ENCODE data around the gene PTGIR. TPM values are rescaled to one million over a fixed set of nuclear protein-coding genes. Genes with fewer than 3 reads are reported as not detected.

PTGIR gene
- polyA plus RNA-seq, 1 donor (not counting 4 experiments of a cell fraction or from before 2014, with no cell fraction given) = not detected

GRCh38 chr19:46646402-46646801, 21.5 kb upstream of the PTGIR start:
- H3K9me3 ChIP-seq (ENCODE audit: control insufficient read depth, low read depth, low read length) = peaks cover 9% of the 10 kb centered on the region

DNA sequence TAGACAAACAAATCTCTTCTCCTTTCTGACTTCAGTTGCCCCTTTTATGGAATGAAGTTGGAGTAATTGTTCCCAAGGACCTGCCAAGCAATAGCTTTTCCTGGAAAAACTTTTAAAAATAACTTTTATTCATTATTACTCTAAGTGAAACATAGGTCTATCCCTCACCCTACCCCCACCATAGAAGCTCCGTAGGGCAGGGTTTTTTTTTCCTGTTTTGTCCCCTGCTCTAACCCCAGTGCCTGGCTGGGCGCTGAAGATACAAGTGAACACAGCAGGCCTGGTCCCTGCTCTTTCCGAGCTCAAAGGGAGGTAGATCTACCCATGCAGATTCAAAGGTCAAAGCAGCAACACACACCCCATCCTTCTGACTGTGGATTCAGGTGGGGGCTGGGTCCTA, 19.8 kb upstream of the PTGIR start:
- Histone ChIP-seq H3K27me3 (ENCODE audit: control insufficient read depth, extremely low read depth, insufficient read depth, low read length) (peaks cover 48% of the 10 kb centered on the region), H3K9me1 (ENCODE audit: control insufficient read depth, extremely low read depth, insufficient read depth, low read length) (no peaks in the 10 kb centered on the region), H3K4me1 (ENCODE audit: control insufficient read depth, extremely low read depth, insufficient read depth, low read length) (peaks cover 3% of the 10 kb centered on the region), H3K9me3 (ENCODE audit: control insufficient read depth, low read depth, low read length) (peaks cover 9% of the 10 kb centered on the region), H3K36me3 (ENCODE audit: control insufficient read depth in 2 of 2, extremely low read depth in 1 of 2, insufficient read depth in 2 of 2, low read length in 2 of 2) (no peaks in the 10 kb centered on the region), H3K27ac (ENCODE audit: control insufficient read depth, insufficient read depth, low read length) (no peak overlapping the region), H4K20me1 (ENCODE audit: control insufficient read depth, extremely low read depth, insufficient read depth, low read length) (no peaks in the 10 kb centered on the region), H3K4me2 (ENCODE audit: control insufficient read depth, extremely low read depth, insufficient read depth, low read depth, low read length) (no peak overlapping the region), H3K9ac (ENCODE audit: control insufficient read depth, extremely low read depth, insufficient read depth, low read length) (no peak overlapping the region), H3K4me3 (ENCODE audit: control insufficient read depth in 2 of 3, extremely low read depth in 1 of 3, insufficient read depth in 2 of 3, low read depth in 1 of 3, low read length in 3 of 3) (no peak overlapping the region), H3K79me2 (ENCODE audit: control insufficient read depth, insufficient read depth, low read length) (no peaks in the 10 kb centered on the region), H2AFZ (ENCODE audit: control insufficient read depth, low read length) (no peak overlapping the region)
- DNase-seq (ENCODE audit: low read depth, low spot score) = no peak
- dilution Hi-C loops (cut with MboI; ENCODE audit: extremely low pct_ligation_motif_present, low sequenced_read_pairs) = no loop called here
- no peak for FAIRE-seq
- TF ChIP-seq EZH2 (IDR thresholded peaks at IDR 0.05; ENCODE audit: low read length) (no peak), CTCF (optimal IDR thresholded peaks at IDR 0.05 in 1 of 3, IDR thresholded peaks at IDR 0.05 in 1 of 3, conservative IDR thresholded peaks at IDR 0.05 in 1 of 3; ENCODE audit: extremely low read depth in 1 of 3, insufficient read depth in 2 of 3, low read length in 3 of 3) (no peak)

More at GRCh38 chr19:46646402-46646801, 21.5 kb upstream of the PTGIR start:
- H3K27me3 ChIP-seq (ENCODE audit: control insufficient read depth, extremely low read depth, insufficient read depth, low read length) = peaks cover 47% of the 10 kb centered on the region
- no peak overlapping the region for H3K4me2 ChIP-seq (ENCODE audit: control insufficient read depth, extremely low read depth, insufficient read depth, low read depth, low read length)
- DNase-seq (ENCODE audit: low read depth, low spot score) = no peak
- H3K9me1 ChIP-seq (ENCODE audit: control insufficient read depth, extremely low read depth, insufficient read depth, low read length) = no peaks in the 10 kb centered on the region
- no peaks in the 10 kb centered on the region for H4K20me1 ChIP-seq (ENCODE audit: control insufficient read depth, extremely low read depth, insufficient read depth, low read length)
- dilution Hi-C loops (cut with MboI; ENCODE audit: extremely low pct_ligation_motif_present, low sequenced_read_pairs) = no loop called here
- no peak for FAIRE-seq
- H3K79me2 ChIP-seq (ENCODE audit: control insufficient read depth, insufficient read depth, low read length) = no peaks in the 10 kb centered on the region
- H3K36me3 ChIP-seq (ENCODE audit: control insufficient read depth in 2 of 2, extremely low read depth in 1 of 2, insufficient read depth in 2 of 2, low read length in 2 of 2) = no peaks in the 10 kb centered on the region
- H3K27ac ChIP-seq (ENCODE audit: control insufficient read depth, insufficient read depth, low read length) = no peak overlapping the region
- no peaks in the 10 kb centered on the region for H3K4me1 ChIP-seq (ENCODE audit: control insufficient read depth, extremely low read depth, insufficient read depth, low read length)
- no peak overlapping the region for H2AFZ ChIP-seq (ENCODE audit: control insufficient read depth, low read length)
- H3K4me3 ChIP-seq (ENCODE audit: control insufficient read depth in 2 of 3, extremely low read depth in 1 of 3, insufficient read depth in 2 of 3, low read depth in 1 of 3, low read length in 3 of 3) = no peak overlapping the region
- H3K9ac ChIP-seq (ENCODE audit: control insufficient read depth, extremely low read depth, insufficient read depth, low read length) = no peak overlapping the region
- no peak for TF ChIP-seq CTCF (optimal IDR thresholded peaks at IDR 0.05 in 1 of 3, IDR thresholded peaks at IDR 0.05 in 1 of 3, conservative IDR thresholded peaks at IDR 0.05 in 1 of 3; ENCODE audit: extremely low read depth in 1 of 3, insufficient read depth in 2 of 3, low read length in 3 of 3)

Data from keratinocyte (primary cell).